HUDEP-2 (cell line): Measurements from ENCODE around the gene COMMD9.

Experiments used
- DNase-seq, 76 experiments: peaks; one replicate each; lab custom pipeline; 2025; ENCODE audit not compliant: unreplicated experiment in 76 of 76; lab: John Stamatoyannopoulos, UW

COMMD9 gene

DNA sequence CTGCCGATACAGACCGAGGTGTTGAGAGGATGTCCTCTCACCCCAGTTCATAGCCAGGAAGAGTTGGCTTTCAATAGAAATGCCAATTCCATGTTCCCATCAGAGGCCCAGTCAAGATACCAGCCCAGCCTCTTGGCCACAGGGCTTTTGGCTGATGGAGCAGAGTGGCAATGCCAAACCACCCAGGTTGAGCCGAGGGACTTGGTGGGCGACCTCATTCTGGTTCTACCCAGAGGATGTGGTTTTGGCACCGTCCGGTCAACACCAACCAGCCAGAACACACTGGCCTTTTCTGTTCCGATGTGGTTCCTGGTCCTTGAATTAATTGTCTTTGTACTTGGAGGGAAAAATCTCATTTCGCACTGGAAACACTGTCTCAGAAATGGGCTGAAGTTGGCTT is 60.5 kb downstream of the COMMD9 start:
- no peak for DNase-seq

DNA sequence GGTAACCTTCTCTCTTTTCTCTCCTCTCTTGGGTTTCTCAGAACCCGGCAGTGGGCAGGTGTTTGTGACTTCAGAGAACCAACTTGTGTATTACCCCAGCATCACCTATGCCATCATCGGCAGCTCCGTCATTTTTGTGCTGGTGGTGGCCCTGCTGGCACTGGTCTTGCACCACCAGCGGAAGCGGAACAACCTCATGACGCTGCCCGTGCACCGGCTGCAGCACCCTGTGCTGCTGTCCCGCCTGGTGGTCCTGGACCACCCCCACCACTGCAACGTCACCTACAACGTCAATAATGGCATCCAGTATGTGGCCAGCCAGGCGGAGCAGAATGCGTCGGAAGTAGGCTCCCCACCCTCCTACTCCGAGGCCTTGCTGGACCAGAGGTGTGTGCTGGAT is 62.2 kb downstream of the COMMD9 start:
- no peak for DNase-seq

- no peak for DNase-seq
These were observed 64.9 kb downstream of the COMMD9 start for GRCh38 chr11:36224209-36224882.

DNA sequence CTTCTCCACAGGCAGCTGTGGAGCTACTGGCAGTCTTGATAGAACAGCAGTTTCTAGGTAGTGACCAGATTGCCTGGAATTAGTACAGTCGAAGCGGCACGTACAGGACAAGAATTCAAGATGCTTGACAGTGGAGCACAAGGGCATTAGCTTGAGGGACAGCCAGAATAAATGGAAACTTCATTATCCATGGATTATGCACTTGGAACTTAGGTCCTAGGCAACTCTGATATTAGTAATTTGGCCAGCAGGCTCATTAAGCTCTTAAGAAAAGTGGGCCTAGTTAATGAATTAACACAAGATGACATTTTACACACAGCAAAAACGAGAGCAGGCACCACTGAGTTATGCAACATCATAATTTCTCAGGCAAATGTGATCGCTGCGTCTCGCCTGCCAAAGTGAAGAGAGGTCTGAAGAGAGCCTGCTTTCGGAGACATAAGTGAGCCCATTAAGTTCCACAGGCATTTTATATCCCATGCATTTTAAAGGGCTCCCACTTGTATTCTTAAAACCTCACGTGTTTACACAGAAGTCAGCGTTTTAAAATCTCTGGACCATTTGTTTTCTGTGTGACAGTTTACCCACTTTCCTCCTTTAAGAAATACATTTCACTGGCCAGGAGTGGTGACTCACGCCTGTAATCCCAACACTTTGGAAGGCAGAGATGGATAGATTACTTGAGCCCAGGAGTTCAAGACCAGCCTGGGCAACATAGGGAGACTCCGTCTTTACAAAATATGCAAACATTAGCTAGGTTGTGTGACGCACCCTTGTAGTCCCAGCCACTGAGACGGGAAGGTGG is 66.2 kb downstream of the COMMD9 start:
- no peak for DNase-seq
